Hepatocyte (in vitro differentiated cells): ENCODE results near the gene CCDC91. TPM values are rescaled to one million over a fixed set of nuclear protein-coding genes. Genes with fewer than 3 reads are reported as not detected.

Experiments
- DNase-seq: peaks from one replicate; pipeline ENCODE4 v3.0.0-alpha.2; 2016; ENCODE audit warnings: low spot score
- H2AFZ ChIP-seq: fragments of 200-600 bp; sonication (generic); 2 replicates; pipeline ENCODE4 v1.6.0; 2016; ENCODE audit warnings: antibody characterized with exemption, mild to moderate bottlenecking
- H3K27ac ChIP-seq: fragments of 200-600 bp; sonication (generic); 2 replicates; pipeline ENCODE4 v1.5.1; 2016; ENCODE audit warnings: mild to moderate bottlenecking
- H3K27me3 ChIP-seq: fragments of 200-600 bp; sonication (generic); 2 replicates; pipeline ENCODE4 v1.6.1; 2016
- H3K36me3 ChIP-seq: fragments of 200-600 bp; sonication (generic); replicated peaks from 2 replicates; pipeline ENCODE4 v1.5.1; 2016; ENCODE audit warnings: low read depth; ENCODE audit not compliant: insufficient read depth
- H3K4me1 ChIP-seq: fragments of 200-600 bp; sonication (generic); 2 replicates; pipeline ENCODE4 v1.5.1; 2016; ENCODE audit warnings: mild to moderate bottlenecking, moderate library complexity; ENCODE audit not compliant: insufficient read depth
- H3K4me2 ChIP-seq: fragments of 200-600 bp; sonication (generic); 2 replicates; pipeline ENCODE4 v1.6.0; 2016
- H3K4me3 ChIP-seq: fragments of 200-600 bp; sonication (generic); 2 replicates; pipeline ENCODE4 v1.5.1; 2016; ENCODE audit warnings: mild to moderate bottlenecking
- H3K79me2 ChIP-seq: fragments of 200-600 bp; sonication (generic); 2 replicates; pipeline ENCODE4 v1.6.0; 2017; ENCODE audit warnings: mild to moderate bottlenecking
- H3K9me2 ChIP-seq: fragments of 200-600 bp; sonication (generic); replicated peaks from 2 replicates; pipeline ENCODE4 v1.6.0; 2017; ENCODE audit warnings: mild to moderate bottlenecking; ENCODE audit not compliant: insufficient read depth
- H3K9me3 ChIP-seq: fragments of 200-600 bp; sonication (generic); 2 replicates; pipeline ENCODE4 v1.5.1; 2016; ENCODE audit warnings: low read depth, mild to moderate bottlenecking
- H4K20me1 ChIP-seq: fragments of 200-600 bp; sonication (generic); 2 replicates; pipeline ENCODE4 v1.6.0; 2016; ENCODE audit warnings: mild to moderate bottlenecking; ENCODE audit not compliant: insufficient read depth, poor library complexity, severe bottlenecking
- EZH2 ChIP-seq: fragments of 200-600 bp; sonication (generic); IDR thresholded peaks from 2 replicates; pipeline ENCODE4 v1.6.1; 2016; ENCODE audit warnings: antibody characterized with exemption, mild to moderate bottlenecking, borderline replicate concordance
- EZH2phosphoT487 ChIP-seq: fragments of 200-600 bp; sonication (generic); IDR thresholded peaks from one replicate; pipeline ENCODE4 v1.6.1; 2018; ENCODE audit warnings: antibody characterized with exemption, mild to moderate bottlenecking, low read depth, moderate library complexity; ENCODE audit not compliant: unreplicated experiment, severe bottlenecking
- WGBS: methylation state at CpG from one replicate; pipeline ENCODE4 v1.1.6; 2016; ENCODE audit warnings: low lambda C conversion rate; ENCODE audit errors: missing lambda C conversion rate; 5-methylcytosine and 5-hydroxymethylcytosine counted together
- polyA plus RNA-seq: library from polyadenylated mRNA; unstranded; fragments of >200 nt; fragmentation: Nextera tagmentation; extraction: Ambion mirVana; gene quantifications from 2 replicates; pipeline ENCODE4 v1.2.1, GENCODE V29; 2016
- total RNA-seq: library from RNA; depleted of rRNA; stranded (reverse); fragments of >200 nt; gene quantifications from 2 replicates; pipeline ENCODE4 v1.2.3, GENCODE V29; 2014
- TF ChIP-seq, protein P1 (sequence below): fragments of 200-600 bp; sonication (generic); IDR thresholded peaks from 2 replicates; pipeline ENCODE4 v1.5.1; 2016; ENCODE audit warnings: antibody characterized with exemption, mild to moderate bottlenecking; ENCODE audit not compliant: poor library complexity

Gene CCDC91
- total and polyA plus RNA-seq, 2 experiments from 2014 or later: 14.2 to 15.1 TPM

DNA sequence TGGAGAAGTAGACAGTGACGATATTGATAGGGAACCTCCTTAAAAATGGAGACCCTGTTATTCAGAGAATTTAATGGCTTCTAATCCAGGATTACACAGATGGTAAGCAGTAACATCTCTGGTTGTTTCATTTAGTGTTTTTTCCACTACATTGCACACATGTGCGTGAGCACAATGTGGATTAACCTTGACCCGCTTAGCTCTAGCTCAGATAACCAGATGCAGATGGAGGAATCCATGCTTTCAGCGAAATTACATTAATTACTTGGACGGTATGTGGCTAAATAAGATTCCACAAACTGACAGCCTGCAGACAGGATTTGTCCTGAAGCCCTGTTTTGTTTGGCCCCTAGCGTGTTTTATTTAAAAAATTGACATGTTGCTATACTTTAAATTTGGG, 378.4 kb downstream of the CCDC91 start:
- Histone ChIP-seq H3K4me2 (no peak overlapping the region), H3K9me3 (no peaks in the 10 kb centered on the region), H3K27ac (peak overlapping the region; percentile 63), H3K27me3 (no peaks in the 10 kb centered on the region), H4K20me1 (no peaks in the 10 kb centered on the region), H3K9me2 (no peaks in the 10 kb centered on the region), H3K79me2 (no peaks in the 10 kb centered on the region), H2AFZ (no peak overlapping the region), H3K36me3 (no peaks in the 10 kb centered on the region), H3K4me1 (peaks cover 6% of the 10 kb centered on the region), H3K4me3 (no peak overlapping the region)
- TF ChIP-seq, protein P1, sequence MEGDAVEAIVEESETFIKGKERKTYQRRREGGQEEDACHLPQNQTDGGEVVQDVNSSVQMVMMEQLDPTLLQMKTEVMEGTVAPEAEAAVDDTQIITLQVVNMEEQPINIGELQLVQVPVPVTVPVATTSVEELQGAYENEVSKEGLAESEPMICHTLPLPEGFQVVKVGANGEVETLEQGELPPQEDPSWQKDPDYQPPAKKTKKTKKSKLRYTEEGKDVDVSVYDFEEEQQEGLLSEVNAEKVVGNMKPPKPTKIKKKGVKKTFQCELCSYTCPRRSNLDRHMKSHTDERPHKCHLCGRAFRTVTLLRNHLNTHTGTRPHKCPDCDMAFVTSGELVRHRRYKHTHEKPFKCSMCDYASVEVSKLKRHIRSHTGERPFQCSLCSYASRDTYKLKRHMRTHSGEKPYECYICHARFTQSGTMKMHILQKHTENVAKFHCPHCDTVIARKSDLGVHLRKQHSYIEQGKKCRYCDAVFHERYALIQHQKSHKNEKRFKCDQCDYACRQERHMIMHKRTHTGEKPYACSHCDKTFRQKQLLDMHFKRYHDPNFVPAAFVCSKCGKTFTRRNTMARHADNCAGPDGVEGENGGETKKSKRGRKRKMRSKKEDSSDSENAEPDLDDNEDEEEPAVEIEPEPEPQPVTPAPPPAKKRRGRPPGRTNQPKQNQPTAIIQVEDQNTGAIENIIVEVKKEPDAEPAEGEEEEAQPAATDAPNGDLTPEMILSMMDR: no peak
- TF ChIP-seq EZH2phosphoT487 (no peak), EZH2 (no peak)
- WGBS: 61% methylated on average over 6 of the region's 6 CpGs
- DNase-seq: no peak

DNA sequence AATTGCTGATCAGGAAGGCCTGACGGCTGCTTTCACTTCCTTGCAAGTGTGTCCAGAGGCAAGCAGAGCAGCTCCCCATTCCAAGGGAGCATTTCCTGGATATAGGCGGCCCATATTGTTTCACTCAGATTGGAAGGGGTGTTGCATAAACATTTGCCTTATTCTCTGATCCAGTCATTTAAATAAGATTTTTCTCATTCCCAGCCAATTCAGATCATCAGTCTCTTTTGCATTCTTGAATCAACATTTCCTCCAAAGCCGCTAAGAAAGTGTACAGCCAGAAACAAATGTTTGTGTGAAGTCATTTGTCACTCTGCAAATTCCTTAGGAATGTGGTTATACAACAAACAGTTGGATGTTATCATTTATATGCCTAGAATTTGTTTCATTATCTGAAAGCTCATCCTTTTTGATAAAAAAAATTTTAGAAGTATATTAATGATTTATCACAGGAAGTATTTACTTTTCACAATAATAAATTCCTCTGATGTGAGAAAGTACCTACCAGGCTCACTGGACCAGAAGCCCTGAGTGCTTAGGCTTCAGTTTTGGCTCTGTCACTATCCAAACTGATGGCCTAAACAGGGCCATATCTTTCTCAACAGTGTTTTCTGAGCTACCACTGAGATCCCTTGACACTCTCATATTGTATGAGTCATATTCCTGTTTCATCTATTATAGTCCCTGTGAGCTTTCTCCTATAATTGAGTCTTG, 379.6 kb downstream of the CCDC91 start:
- H3K27me3 ChIP-seq: no peaks in the 10 kb centered on the region
- WGBS: 49% methylated on average over 3 of the region's 3 CpGs

DNA sequence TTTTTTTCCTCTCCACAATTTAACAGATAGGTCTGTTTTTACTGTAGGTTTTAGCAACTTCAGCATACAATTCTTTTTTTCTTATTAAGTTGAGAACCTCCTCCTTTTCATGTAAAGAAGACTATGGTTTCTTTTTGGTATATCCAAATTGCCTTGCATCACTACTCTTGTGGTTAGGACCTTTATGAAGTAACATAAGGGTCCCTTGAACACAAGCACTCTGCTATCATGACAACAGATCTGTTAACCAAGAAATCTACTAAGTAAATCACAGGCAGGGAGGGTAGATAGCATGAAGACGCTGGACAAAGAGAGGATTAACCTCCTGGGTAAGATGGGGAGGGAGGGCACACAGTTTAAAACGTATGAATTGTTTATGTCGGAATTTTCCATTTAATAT, 380.6 kb downstream of the CCDC91 start:
- Histone ChIP-seq H4K20me1 (no peaks in the 10 kb centered on the region), H3K9me3 (no peaks in the 10 kb centered on the region), H3K27me3 (no peaks in the 10 kb centered on the region), H3K36me3 (no peaks in the 10 kb centered on the region), H3K9me2 (no peaks in the 10 kb centered on the region), H3K79me2 (no peaks in the 10 kb centered on the region), H3K4me2 (no peak overlapping the region), H3K27ac (peak overlapping the region; percentile 63), H2AFZ (no peak overlapping the region), H3K4me3 (no peak overlapping the region), H3K4me1 (peaks cover 6% of the 10 kb centered on the region)
- TF ChIP-seq EZH2: no peak
- no peak for TF ChIP-seq EZH2phosphoT487
- TF ChIP-seq, protein P1: no peak
- no peak for DNase-seq
- 75% methylated on average over 3 of the region's 3 CpGs for WGBS

More for the DNA sequence above, 379.6 kb downstream of the CCDC91 start:
- peak overlapping the region; percentile 63 for H3K27ac ChIP-seq
- H2AFZ ChIP-seq: no peak overlapping the region
- H3K9me3 ChIP-seq: no peaks in the 10 kb centered on the region
- no peaks in the 10 kb centered on the region for H4K20me1 ChIP-seq
- peak overlapping the region; percentile 2 for H3K4me2 ChIP-seq
- H3K4me3 ChIP-seq: no peak overlapping the region
- no peaks in the 10 kb centered on the region for H3K36me3 ChIP-seq
- no peak for DNase-seq
- peaks cover 6% of the 10 kb centered on the region for H3K4me1 ChIP-seq
- no peaks in the 10 kb centered on the region for H3K9me2 ChIP-seq
- TF ChIP-seq, protein P1: no peak
- TF ChIP-seq EZH2phosphoT487 (no peak), EZH2 (no peak)
- no peaks in the 10 kb centered on the region for H3K79me2 ChIP-seq
